Measurements from ENCODE around the gene NRROS. TPM values are rescaled to one million over a fixed set of nuclear protein-coding genes. Genes with fewer than 3 reads are reported as not detected.

NRROS gene
- total RNA-seq, 1 donor from 2014 or later: 20.7 TPM

DNA sequence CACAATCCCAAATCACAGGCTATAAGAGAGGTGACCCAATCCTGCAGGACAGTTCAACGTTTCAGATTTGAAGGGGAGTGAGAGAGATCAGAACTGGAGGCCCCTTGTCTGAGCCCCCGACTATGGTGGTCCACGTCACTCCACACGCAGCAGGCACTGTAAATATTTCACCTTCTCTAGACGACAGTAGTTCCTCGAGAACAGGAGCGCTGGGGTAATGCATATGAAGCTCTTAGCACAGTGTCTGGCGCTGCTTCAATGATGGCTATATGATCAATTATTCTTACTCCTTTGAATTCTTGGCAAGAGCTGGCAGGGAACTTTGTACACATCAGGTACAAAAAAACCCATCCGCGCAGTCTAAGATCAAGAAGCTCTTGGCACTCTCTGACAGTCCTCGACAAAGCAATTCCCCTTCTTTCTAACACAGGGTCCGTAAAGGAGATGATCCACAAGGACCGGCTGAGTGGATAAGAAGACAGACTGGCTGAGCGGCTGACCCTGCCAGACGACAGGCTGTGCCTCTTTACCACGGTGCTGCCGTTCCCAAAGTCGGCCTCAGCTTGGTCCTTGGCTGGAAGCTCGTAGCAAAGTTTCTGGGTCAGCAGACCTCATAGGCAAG lies 522 bp upstream of the NRROS start:
- peak; percentile 22 to 23 for ATAC-seq
- TF ChIP-seq, protein P1, sequence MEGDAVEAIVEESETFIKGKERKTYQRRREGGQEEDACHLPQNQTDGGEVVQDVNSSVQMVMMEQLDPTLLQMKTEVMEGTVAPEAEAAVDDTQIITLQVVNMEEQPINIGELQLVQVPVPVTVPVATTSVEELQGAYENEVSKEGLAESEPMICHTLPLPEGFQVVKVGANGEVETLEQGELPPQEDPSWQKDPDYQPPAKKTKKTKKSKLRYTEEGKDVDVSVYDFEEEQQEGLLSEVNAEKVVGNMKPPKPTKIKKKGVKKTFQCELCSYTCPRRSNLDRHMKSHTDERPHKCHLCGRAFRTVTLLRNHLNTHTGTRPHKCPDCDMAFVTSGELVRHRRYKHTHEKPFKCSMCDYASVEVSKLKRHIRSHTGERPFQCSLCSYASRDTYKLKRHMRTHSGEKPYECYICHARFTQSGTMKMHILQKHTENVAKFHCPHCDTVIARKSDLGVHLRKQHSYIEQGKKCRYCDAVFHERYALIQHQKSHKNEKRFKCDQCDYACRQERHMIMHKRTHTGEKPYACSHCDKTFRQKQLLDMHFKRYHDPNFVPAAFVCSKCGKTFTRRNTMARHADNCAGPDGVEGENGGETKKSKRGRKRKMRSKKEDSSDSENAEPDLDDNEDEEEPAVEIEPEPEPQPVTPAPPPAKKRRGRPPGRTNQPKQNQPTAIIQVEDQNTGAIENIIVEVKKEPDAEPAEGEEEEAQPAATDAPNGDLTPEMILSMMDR (IDR thresholded peaks at IDR 0.05): no peak
- H3K4me3 ChIP-seq: peak overlapping the region; percentile 72
- intact Hi-C loops (cut with DNase I): no loop called here
- no peak for DNase-seq
- no peaks in the 10 kb centered on the region for H3K36me3 ChIP-seq
- H3K4me1 ChIP-seq: peaks cover 48% of the 10 kb centered on the region
- H3K27me3 ChIP-seq (ENCODE audit: low read depth): no peaks in the 10 kb centered on the region
- no peaks in the 10 kb centered on the region for H3K9me3 ChIP-seq
- H3K27ac ChIP-seq: peak overlapping the region; percentile 86

DNA sequence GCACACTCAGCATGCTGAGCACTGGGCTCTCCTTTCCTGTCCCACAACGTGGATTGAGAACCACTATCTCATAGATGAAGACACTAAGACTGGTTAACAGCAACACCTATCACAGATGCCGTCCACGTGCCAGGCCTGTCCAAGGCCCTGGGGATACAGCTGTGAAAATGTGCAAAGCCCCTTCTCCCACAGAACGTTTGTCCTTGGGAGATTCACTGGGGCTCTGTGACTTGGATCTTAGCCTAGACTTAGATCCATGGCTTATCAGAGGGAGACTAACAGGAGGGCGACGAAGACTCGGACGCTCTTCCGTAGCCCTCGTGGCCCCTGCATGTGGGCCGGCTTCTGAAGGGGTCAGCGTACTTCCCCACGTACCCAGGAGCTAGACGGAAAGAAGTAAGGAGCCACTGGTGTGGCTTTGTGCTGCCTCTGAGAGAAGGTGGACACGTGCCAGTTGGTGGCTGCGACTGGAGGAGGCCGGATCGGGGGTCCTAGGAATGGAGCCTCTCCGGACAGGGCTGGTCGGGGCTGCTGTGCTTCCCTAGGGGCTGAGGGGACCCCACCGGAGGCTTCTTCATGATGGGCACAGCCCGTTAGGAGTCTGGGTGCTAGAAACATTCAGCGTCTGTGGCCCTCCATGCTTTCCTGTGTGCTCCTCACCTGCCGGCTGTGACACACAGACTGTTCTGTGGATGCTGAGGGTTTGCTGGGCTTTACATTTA lies 964 bp downstream of the NRROS start:
- peak overlapping the region; percentile 86 for H3K27ac ChIP-seq
- H3K9me3 ChIP-seq: no peaks in the 10 kb centered on the region
- intact Hi-C loops (cut with DNase I): no loop called here
- no peaks in the 10 kb centered on the region for H3K36me3 ChIP-seq
- H3K4me1 ChIP-seq: peaks cover 42% of the 10 kb centered on the region
- H3K27me3 ChIP-seq (ENCODE audit: low read depth): no peaks in the 10 kb centered on the region
- DNase-seq: no peak
- peak overlapping the region; percentile 72 for H3K4me3 ChIP-seq
- TF ChIP-seq, protein P1 (IDR thresholded peaks at IDR 0.05): no peak
- ATAC-seq: peak; percentile 3 to 10

DNA sequence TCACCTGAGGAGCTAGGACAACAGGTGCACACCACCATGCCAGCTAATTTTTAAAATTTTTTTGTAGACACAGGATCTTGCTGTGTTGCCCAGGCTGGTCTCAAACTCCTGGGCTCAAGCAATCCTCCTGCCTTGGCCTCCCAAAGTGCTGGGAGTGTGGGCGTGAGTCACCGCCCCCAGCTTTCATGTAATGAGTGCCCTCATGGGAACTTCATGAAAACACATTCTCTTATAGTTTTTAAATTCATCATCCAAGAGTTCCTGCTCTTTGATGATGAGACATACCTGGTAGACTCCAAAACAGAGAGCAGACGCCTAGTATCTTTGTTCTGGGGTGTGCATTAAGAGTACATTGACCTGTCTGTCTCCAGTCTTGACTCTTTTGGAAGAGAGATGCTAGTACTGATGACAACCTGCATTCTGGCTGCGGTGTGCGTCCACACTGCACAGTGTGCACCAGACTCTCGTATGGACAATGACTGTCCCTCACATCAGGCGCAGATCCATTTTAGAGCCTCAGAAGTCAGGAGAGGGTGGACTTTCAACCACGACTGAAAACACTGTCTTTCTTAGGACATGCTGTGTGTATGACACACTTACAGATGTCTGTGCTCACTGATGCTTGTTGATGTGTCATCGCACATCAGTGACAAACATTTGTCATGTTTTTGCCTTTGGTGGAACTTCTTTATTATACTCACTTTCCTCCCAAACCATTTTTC lies 2.0 kb downstream of the NRROS start:
- H3K27me3 ChIP-seq (ENCODE audit: low read depth): no peaks in the 10 kb centered on the region
- DNase-seq (no peak), ATAC-seq (no peak)
- peaks cover 3% of the 10 kb centered on the region for H3K36me3 ChIP-seq
- H3K27ac ChIP-seq: peak overlapping the region; percentile 86
- H3K4me3 ChIP-seq: peak overlapping the region; percentile 72
- TF ChIP-seq, protein P1 (IDR thresholded peaks at IDR 0.05): no peak
- intact Hi-C loops (cut with DNase I): no loop called here
- peaks cover 51% of the 10 kb centered on the region for H3K4me1 ChIP-seq
- H3K9me3 ChIP-seq: no peaks in the 10 kb centered on the region

DNA sequence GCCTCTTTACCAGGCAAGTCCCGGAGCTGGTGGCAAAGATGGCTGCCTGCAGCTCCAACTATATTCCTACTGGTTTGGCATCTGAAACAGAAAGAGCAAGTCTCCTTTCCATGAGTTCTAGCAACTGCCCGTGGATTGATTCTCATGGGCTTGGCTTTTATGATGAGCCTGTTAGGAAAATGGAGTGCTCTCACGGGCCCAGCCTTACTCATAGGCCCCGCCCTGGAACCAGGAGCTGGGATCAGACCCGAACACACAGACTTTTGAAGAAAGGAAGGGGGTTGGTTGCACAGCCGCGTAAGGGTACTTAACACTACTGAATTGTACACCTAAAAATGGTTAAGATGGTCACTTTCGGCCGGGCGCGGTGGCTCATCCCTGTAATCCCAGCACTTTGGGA lies 2.9 kb downstream of the NRROS start:
- Histone ChIP-seq H3K27me3 (ENCODE audit: low read depth) (no peaks in the 10 kb centered on the region), H3K9me3 (no peaks in the 10 kb centered on the region), H3K36me3 (peaks cover 3% of the 10 kb centered on the region), H3K27ac (peak overlapping the region; percentile 4), H3K4me1 (peaks cover 52% of the 10 kb centered on the region), H3K4me3 (peak overlapping the region; percentile 72)
- TF ChIP-seq, protein P1 (IDR thresholded peaks at IDR 0.05): no peak
- DNase-seq (no peak), ATAC-seq (no peak)
- intact Hi-C loops (cut with DNase I): no loop called here

DNA sequence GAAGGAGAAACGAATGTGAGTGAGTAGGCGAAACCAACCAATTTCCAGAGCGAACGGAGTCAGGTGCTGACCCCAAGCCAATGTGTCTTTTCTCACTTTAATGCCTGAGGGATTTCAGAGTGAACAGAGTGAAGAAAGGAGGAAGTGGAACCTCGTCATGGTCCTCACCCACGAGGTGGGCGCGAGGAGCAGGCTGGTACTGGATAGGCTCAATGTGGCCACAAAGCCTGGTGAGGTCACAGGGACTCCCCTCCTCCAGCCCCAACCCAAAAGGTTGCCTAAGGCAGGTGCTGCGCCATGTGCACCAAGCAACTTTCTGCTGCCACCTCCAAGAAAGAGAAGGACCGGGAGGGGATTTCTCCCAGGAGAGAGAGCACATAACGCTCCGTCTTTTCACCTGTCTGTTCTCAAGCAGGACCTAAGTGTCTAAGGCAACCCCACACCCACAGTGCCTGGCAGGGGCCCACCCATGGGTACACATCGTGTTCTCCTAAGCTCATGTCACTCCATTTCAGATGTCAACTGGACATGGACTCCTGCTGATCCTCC lies 3.8 kb downstream of the NRROS start:
- H3K36me3 ChIP-seq: peaks cover 3% of the 10 kb centered on the region
- intact Hi-C loops (cut with DNase I): no loop called here
- TF ChIP-seq, protein P1 (IDR thresholded peaks at IDR 0.05): no peak
- peaks cover 47% of the 10 kb centered on the region for H3K4me1 ChIP-seq
- H3K27ac ChIP-seq: peak overlapping the region; percentile 58
- H3K9me3 ChIP-seq: no peaks in the 10 kb centered on the region
- H3K4me3 ChIP-seq: peak overlapping the region; percentile 72
- DNase-seq (peak; percentile 85), ATAC-seq (peak; percentile 58 to 64)
- H3K27me3 ChIP-seq (ENCODE audit: low read depth): no peaks in the 10 kb centered on the region

All from lower lobe of right lung (tissue), 2 donors.